ENCODE results near the gene KPTN.
"Not testable (repeated sequence)": the region's sequence is repeated elsewhere in the genome, so short reads cannot be mapped to it uniquely, and the experiment has no call there.

KPTN gene

DNA sequence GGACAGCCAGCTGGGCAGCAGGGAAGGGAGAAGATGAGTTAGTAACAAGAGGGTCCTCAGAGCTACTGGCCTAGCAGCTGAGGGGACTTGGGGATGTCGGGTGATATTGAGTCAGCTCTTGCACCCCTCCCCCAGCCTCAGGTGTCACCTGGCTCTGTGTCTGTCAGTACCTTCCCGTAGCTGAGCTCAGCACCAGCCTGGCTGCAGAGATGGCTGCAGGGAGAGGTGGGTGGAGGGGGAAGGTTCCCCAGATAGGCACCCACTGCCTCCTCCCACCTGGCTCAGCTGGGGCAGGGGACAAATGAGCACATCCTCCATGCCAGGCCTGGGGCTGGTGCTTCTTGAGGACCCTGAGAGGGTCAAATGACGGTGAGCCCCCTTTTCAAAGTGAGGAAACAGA, 6.8 kb upstream of the KPTN start:
- FAIRE-seq: no peak

DNA sequence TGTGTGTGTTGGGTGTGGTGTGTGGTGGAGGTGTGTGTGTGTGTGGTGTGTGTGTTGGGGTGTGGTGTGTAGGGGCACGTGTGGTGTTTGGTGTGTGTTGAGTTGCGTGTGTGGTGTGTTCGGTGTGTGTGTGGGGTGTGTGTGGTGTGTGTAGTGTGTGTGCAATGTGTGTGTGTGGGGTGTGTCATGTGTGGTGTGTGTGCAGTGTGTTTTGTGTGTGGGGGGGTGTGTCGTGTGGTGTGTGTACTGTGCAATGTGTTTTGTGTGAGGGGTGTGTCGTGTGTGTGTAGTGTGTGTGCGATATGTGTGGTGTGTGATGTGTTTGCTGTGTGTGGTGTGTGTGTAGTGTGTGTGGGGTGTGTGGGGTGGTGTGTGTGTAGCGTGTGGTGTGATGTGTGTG, 6.0 kb upstream of the KPTN start:
- no peak for FAIRE-seq

DNA sequence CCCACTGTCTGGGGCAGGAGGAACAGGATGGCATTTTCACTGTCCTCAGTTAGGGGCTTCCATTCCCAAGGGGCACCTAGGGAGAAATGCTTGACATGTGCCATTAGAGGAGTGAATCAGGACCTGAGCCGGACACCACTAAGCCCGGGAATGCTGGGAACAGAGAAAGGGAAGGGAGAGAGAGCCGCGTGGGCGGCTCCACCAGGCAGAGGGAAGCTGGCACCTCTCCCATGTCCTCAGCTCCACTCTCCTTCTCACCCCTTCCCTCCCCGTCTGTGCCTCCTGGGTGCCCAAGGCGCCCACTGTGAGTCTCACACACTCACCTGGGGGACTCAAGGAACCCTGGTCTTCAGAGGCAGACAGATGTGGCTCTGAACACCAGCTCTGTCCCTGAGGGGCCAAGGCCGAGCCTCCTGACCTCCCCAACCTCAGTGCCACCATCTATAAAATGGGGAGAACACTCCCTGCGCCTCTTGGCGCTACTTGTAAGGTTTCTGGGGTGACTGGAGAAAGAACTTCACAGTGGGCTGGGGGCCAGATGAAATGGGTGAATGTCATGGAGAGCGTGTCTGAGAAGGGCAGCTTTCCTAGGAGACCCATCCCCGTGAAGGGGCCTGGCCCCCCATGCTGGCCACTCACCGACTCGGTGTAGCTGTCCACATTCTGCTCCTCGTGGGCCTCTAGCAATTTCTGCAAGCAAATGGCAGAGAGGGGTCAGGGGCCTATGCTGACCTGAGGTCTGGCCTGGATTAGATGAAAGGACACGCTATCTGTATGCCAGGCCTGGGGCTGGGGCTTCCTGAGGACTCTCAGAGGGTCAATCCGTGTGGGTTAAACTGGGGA, 5.3 kb upstream of the KPTN start:
- FAIRE-seq: no peak

DNA sequence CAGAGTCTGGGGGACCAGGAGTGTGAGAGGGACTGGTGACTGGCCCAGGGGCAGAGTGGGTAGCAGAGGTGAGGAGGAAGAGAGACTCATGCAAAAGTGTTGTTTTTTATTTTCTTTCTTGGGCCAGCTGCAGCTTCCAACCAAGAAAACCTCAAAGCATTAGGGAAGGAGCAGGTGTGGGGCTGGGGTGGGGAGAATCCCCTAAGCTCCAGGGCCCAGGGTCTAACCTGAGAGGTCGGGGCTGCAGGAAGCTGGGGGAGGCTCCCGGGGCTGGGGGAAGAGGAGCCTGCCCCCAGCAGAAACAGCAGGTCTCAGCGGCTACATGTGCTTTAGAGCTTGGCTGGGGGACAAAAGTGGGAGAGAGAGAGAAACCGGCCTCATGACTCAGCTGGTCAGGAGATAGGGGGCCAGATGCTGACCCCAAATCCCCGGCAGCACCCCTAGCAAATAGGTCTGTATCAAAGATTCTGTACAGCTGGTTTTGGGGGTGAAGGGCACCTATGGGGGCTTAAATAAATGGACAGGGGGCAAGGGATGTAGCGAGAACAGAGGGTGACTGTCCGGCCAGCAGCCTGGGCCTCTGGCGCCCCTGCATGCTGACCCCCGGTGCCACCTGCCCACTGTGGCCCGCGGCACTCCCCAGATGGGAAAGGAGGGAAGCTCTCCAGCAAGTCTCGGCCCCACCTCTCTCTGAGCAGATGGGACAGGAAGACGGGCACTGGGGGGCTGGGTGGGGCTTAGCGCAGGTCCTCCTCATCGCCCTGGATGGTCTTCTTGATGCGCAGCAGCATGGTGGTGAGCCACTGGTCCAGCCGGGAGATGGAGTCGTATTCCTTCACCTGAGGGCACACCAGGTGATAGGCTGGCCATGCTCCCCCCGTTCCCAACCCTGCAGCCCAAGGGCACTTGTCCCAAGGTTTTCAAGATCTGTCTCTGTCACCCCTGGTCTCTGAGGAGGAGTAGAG, 3.8 kb upstream of the KPTN start:
- no peak for FAIRE-seq

DNA sequence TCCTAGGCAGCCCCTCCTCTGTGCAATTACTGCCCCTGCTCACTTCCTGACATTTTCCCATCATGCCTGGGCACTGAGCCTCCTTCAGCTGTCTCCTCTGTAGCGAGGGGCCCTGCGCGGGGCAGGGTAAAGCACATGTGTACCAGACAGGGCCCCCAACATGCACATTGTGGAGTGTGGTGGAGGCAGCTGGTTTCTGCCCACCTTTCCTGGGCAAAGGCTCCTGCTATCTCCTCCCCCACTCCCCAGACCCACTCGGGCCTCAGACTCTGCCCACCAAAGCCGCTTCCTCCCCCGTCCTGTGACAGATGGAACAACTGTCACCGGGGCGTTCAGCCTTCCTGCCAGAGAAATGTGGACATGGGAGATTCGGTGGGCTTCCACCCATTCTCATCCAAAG, 2.9 kb upstream of the KPTN start:
- no peak for FAIRE-seq

DNA sequence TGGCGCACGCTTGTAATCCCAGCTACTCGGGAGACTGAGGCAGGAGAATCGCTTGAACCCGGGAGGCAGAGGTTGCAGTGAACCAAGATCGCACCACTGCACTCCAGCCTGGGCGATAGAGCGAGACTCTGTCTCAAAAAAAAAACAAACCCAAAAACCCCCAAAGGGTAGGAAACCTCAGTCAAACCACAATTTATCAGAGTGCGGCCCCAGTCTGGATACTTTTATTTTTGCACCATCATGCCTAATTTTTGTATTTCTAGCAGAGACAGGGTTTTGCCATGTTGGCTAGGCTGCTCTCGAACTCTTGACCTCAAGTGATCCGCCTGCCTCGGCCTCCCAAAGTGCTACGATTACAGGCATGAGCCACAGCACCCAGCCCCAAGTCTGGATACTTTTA, 2.2 kb upstream of the KPTN start:
- FAIRE-seq: not testable (repeated sequence)

DNA sequence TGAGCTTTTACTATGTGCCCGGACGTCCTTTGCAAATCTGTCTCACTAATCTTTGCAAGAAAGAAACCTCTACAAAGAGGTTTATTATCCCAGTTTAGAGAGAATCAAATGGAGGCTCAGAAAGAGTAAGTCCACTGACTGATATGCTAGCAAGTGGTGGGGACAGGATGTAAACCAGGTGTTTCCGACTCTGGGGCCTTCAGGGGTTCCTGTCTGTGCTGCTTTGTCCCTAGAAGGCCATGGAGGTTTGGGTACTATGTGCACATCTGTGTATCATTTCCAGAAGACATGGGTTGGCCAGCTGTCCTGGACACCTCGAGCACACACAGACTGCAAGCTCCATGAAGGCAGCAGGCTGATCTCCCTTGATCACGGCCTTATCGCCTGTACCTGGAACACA, 1.2 kb upstream of the KPTN start:
- FAIRE-seq: no peak

DNA sequence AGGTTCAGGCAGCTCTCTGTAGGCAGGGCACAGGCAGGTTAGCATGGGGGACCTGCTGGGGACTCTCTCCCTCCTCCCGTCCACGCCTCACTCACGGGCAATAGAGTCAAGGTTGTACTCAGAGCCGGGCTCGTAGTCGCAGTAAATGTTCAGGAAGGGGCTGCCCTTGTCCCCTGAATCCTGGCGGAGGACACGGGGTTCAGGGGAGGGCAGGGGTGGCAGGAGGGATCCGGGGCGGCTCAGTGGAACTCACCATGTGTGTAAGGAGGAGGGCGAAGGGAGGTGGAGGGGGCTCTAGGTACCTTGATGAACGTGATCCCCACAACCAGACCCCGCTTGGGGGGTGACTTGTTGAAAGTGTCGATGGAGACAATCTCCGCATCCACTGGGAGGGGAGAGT, 819 bp downstream of the KPTN start:
- no peak for FAIRE-seq

DNA sequence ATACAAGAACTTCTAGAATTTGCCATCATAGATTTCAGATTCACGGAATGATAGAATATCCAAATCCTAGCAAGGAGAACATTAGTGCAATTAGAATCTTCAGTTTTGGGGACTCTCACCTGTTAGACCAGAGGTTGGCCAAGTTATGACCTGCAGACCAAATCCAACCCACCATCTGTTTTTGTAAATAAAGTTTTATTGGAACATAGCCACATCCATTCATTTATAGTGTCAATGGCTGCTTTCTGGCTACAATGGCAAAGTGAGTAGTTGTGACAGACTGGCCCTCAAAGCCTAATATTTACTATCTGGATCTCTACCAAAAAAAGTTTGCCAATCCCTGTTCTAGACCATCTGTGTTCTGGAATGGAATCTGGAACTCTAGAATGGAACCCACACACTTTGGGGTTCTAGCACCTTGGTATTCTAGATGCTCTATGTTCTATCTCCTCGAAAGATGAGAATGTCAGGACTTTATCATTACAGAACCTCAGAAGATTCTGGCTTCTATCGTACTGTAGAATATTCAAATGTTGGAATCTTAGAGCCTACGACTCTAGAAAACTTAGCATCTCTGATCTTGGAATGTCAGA, 2.5 kb downstream of the KPTN start:
- FAIRE-seq: no peak

DNA sequence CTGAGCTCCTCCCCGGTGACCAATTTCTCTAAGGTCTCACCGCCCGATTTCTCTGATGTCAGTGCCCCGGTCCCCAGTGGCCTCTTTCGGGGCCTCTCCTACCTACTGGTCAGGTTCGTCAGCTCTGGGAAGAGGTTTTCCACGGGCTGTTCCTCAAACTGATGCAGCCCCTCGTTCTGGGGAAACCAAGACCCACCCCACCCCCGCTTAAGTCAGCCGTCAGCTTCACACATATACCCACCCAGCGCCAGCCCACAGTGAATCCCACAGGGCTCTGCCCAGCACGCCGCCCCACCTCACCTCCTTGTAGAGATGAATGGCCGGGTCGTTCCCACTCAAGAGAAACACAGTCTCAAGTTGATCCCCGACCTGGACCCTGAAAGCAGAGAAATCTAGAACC, 3.4 kb downstream of the KPTN start:
- FAIRE-seq: no peak

DNA sequence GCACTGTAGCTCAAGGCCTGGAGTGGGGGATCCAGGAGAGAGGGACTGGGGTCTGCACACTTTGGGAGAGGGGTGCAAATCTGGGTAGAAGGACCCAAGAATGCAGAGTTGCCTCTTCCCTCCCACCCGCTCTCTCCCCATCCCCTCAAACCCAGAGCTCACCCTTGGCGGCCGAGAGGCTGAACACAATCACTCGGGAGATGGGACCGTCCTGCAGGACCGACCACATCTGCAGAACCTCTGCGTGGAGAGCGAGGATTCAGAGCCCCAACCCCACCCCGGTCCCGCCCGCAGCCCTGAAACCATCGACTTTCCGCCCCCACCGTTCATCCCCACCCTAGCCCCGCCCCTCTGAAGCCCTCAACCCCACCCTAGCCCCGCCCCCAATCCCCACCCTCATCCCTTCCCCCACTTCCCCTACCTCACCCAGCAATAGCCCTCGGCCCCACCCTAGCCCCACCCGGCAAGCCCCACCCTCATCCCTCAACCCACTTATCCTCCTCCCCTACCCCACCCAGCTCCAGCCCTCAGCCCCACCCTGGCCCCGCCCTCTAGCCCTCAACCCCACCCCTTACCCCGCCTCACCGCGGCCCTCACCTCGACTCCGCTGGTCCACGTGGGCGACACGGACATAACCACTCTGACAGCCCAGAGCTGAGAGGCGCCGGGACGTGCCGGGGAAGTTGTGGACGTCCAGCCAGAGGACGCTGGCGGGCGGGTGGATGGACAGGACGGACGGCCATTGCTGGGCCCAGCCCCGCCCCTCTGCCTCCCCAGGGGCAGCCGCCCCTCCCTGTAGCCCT, 4.1 kb downstream of the KPTN start:
- no peak for FAIRE-seq

DNA sequence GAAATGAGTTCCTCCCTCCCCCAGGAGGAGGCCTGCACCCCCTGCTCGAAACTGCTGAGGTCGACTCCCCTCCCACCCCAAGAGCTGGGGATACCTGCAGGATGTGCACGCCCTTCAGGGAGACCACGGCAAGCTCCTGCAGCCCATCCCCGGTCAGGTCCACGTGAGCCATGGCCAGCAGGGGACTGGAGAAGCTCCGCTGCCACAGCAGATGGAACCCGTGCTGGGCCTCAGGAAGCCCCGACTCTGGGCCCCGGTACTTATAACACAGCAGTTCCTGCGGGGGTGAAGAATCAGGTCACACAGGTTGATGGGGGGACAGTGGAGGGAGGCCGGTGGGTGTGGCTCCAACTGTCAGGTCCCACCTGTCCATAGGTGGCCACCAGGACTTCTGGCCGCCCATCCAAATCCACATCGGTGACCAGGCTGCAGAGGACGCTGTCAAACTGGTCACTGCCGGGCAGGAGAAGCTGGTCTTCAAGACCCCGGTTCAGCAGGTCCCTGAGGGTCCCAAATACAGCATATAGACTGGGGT, 7.5 kb downstream of the KPTN start:
- no peak for FAIRE-seq

DNA sequence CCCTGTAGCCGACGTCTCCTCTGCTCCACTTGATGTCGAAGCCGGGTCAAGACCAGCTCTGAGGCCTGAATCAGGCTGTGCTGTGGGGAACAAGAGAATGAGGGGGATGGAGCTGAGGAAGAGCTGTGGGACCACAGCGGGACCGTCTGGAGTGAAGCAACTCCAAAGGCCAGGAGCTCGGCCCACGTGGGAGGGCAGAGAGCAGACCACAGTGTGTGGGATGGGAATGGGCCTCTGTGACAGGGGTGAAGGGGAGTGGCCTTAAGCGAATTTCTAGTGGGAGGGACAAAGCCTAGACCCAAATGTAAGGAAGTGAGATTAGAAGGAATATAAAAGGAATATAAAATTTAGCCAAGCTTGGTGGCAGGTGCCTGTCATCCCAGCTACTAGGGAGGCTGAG, 8.6 kb downstream of the KPTN start:
- FAIRE-seq: no peak

DNA sequence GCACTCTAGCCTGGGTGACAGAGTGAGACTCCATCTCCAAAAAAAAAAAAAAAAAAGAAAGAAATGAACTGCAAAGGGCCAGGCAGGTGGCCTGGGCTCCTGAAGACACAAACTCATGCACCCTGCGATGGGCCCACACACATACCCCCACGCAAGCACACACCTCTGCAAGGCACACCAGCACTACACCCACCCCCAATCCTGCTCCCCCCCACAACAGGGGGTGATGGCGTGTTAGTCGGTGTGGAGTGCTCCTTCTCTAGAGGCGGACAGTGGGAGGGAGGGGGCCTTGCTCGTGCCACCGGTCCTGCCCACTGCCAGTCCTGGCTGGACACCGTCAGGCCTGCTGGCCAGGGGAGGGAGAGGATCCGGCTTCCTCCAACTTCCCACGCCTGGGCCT, 10.7 kb downstream of the KPTN start:
- no peak for FAIRE-seq

DNA sequence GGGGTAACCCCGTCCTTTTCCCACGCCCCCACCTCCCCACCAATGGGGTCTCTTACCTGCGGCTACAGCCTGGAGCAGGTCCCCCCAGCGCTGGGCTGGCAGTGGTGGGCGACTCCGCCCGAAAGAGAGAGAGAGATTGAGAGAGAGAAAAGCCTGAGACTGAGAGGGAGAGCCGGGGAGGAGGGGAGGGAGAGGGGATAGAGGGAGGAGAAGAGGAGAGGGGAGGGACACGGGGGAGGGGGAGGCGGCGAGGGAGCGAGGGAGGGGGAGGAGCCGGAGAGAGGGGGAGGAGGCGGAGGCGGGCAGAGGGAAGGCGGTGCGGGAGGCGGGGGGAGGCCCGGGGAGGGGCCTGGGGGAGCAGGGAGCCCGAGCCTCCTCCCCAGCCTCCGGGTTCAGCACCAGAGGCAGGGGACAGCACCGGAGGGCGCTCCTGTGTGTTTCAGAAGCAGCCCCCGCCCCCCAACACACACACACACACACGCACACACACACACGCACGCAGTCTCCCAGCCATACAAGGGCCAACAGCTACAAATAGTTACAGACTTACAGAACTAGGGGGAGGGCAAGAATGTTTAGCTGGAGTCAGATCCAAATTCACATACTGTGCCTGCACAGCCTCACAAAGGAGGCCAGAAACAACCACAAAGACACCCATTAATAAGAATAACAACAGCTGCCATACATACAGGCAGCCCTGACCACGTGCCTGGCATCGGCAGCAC, 12.1 kb downstream of the KPTN start, which contains the start of gene SLC8A2:
Gene SLC8A2, minus strand, starts transcription at position 161 of the 725 bp plus-strand sequence. CDS start 5,490 bp downstream, outside the sequence.
- FAIRE-seq: no peak

DNA sequence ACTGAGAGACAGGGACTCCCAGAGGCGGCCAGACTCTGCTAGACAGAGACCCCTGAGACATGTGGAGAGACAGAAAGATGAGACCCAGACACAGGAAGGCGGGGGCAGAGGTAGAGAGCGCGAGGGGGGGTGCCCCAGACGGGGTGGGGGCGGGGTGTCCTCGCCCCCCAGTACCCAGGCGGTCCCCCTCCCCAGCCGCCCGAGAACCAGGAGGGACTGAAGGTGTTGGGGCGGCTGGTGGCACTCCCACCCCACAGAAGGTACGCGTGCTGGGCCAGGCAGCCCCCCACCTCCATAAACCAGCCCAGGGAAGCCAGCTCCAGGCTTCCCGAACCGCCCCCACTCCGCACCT, 12.7 kb downstream of the KPTN start:
- no peak for FAIRE-seq

DNA sequence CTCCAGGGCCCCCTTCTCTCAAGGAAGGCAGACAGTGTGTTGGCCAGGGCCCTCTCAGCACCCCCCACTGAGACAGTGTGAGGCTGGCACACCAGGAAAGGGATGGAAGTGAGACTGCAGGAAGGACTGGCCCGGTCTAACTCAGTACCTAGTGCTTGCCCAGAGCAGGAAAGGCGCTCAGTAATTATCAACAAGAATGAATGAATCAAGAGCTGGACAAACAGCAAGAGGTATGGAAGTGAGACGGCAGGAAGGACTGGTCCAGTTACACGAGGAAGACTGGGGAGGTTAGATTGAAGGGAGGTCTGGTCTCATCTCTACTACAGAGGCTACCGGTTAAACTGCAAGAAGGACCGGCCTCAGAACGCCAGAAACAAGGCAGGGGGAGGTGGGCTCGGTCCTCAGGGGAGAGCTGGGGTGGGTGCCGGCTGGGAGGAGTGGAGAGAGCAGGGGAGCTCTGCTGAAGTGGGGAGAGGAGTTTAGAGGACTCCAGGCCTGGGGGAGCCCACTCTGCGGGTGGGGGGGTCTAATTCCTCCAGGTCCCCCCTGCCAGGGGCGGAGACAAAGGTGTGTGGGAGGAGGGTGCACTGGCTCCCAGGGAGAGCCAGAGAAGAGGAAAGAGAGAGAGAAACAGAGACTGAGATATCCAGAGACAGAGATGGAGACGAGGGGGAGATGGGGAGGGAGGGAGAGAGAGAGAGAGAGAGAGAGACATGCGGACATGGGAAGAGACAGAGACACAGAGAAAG, 13.4 kb downstream of the KPTN start:
- FAIRE-seq: no peak

DNA sequence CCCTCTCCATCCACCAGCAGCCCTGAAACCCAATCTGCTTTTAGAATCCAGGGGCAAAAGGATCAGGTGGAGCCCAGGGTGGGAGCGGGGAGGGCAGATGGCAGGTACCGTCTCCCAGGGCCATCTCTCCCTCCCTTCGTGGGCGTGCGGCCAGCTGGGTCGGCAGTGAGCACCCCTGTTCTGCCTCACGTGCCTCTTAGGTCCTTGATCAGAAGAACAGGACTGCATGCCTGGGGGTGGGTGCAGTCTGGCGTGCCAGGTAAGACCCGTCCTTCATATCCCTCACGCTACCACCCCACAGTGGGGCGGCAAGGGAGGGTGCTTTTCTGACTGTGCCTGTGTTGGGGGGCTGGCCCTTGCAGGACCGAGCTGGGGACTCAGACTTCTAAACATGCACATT, 14.3 kb downstream of the KPTN start:
- FAIRE-seq: no peak

DNA sequence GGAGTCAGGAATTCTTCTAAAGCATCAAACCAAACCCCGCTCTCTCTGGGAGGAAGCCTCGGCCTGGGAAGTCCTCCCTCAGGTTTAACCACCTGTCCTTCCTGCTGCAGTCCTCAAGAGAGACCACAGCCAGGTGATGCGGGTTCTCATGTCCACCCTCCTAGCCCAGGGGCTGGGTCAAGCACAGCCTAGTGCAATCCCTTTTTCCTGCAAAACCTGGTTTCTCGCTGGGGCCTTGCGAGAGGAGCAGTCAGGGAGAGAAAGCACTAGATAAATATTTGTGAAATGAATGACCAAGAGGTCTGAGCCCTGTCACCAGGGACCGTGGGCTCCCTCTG, 14.7 kb downstream of the KPTN start:
- no peak for FAIRE-seq

DNA sequence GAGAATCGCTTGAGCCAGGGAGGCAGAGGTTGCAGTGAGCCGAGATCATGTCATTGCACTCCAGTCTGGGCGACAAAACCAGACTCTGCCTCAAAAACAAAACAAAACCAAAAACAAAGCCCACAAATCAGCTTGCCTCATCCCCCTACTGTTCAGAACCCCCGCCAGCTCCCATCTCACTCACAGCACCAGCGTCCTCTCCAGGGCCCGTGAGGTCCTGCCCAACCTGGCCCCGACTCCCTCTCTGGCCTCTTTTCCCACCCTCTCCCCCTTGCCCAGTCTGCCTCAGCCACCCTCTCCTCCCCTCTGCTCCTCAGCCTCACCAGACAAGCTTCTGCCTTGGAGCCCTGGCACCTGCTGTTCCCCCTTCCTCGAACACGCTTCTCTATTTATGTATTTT, 16.1 kb downstream of the KPTN start:
- FAIRE-seq: no peak

DNA sequence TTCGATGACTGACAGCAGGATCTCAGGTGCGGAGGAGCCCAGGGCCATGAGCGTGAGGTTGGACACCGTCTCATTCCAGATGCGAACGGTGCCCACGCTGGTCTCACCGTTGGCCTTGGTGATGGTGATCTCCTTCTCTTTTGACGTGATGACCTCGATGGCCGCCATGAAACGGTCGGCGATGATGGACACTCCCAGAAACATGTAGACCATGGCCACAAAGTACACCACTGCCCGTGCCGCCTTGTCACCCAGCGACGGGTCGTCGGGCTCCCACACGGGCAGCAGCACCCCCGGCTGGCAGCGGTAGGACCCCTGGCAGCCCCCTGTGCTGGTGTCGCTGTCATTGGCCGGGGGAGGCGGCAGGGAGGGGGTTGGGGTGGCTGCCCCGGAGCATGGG, 18.1 kb downstream of the KPTN start:
- no peak for FAIRE-seq

Measured in endometrium (tissue), 2 donors.